Measurements from ENCODE around the gene CMTM2.

GRCh38 chr16:66591018-66591417 is 11.8 kb downstream of the CMTM2 start:
- no peak for TF ChIP-seq POLR2AphosphoS5 (IDR thresholded peaks at IDR 0.05)
- TF ChIP-seq CTCF (IDR thresholded peaks at IDR 0.05), result no peak

Data from suprapubic skin (tissue), 3 donors.